ENCODE results near the gene MELK.

The MELK gene

DNA sequence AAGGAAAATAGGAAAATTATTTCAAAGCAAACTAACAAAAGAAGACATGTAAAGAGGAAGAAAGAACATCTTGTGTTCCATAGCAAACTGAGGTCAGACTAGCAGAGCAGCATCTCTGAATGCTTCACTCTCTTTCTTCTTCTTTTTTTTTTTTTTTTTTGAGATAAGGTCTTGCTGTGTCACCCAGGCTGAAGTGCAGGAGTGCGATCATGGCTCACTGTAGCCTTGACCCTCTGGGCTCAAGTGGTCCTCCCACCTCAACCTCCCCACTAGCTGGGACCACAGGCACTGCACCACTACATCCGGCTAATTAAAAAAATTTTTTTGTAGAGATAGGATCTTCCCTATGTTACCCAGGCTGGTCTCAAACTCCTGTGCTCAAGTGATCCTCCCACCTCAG is 36.6 kb downstream of the MELK start:
- no peak overlapping the region for H3K4me3 ChIP-seq
- no peak overlapping the region for H3K9ac ChIP-seq
- H3K9me3 ChIP-seq = no peaks in the 10 kb centered on the region
- peaks cover 94% of the 10 kb centered on the region for H3K36me3 ChIP-seq
- no peaks in the 10 kb centered on the region for H3K27me3 ChIP-seq
- no peak overlapping the region for H3K27ac ChIP-seq
- H4K20me1 ChIP-seq = no peaks in the 10 kb centered on the region
- H3K4me1 ChIP-seq = no peaks in the 10 kb centered on the region
- H3K4me2 ChIP-seq = no peak overlapping the region
- no peak for TF ChIP-seq Cebpa-rat (IDR thresholded peaks at IDR 0.05)

DNA sequence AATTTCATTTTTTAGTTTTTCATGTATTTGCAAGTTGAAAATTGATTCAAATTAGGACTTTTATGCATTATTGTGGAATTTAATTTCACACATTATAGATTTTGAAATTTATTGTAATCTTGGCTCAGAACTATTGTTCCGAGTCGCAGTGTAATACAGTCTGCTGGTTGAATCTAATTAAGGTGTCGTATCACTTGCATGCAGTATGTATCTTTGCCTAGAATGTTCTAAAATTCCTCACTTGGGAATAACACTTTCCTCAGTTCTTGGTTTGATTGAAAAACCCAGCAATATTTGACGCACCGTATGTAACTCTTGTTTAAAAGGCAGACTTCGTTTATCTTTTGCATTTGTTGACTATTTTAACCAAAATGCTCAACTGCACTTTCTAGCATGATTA is 49.4 kb downstream of the MELK start:
- H3K9me3 ChIP-seq = no peaks in the 10 kb centered on the region
- H3K27ac ChIP-seq = no peak overlapping the region
- no peaks in the 10 kb centered on the region for H4K20me1 ChIP-seq
- H3K27me3 ChIP-seq = no peaks in the 10 kb centered on the region
- H3K4me3 ChIP-seq = no peak overlapping the region
- no peak overlapping the region for H3K4me2 ChIP-seq
- TF ChIP-seq Cebpa-rat (IDR thresholded peaks at IDR 0.05) = no peak
- H3K36me3 ChIP-seq = peaks cover 69% of the 10 kb centered on the region
- H3K4me1 ChIP-seq = no peaks in the 10 kb centered on the region
- no peak overlapping the region for H3K9ac ChIP-seq

DNA sequence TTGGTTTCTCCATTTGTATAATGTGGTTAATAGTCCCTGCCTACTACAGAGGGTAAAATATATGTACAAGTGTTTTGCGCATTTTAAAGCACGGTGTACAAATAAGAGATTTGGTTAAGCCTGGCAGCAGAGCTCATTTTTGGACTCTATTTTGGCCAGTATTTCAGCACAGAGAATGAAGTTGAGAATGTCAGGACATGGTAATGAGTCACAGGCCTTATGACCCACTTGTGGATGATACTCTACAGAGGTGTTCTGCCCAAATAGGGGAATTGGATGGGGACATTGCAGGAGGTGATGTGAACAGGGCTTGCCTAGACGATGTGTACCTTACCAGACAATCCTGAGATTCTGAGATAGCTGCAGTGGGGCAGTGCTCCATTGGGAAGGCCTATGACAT is 50.6 kb downstream of the MELK start:
- Histone ChIP-seq H3K27ac (no peak overlapping the region), H3K9me3 (no peaks in the 10 kb centered on the region), H3K4me2 (no peak overlapping the region), H3K4me1 (no peaks in the 10 kb centered on the region), H4K20me1 (no peaks in the 10 kb centered on the region), H3K4me3 (no peak overlapping the region), H3K27me3 (no peaks in the 10 kb centered on the region), H3K9ac (no peak overlapping the region), H3K36me3 (peaks cover 69% of the 10 kb centered on the region)
- TF ChIP-seq Cebpa-rat (IDR thresholded peaks at IDR 0.05) = no peak

DNA sequence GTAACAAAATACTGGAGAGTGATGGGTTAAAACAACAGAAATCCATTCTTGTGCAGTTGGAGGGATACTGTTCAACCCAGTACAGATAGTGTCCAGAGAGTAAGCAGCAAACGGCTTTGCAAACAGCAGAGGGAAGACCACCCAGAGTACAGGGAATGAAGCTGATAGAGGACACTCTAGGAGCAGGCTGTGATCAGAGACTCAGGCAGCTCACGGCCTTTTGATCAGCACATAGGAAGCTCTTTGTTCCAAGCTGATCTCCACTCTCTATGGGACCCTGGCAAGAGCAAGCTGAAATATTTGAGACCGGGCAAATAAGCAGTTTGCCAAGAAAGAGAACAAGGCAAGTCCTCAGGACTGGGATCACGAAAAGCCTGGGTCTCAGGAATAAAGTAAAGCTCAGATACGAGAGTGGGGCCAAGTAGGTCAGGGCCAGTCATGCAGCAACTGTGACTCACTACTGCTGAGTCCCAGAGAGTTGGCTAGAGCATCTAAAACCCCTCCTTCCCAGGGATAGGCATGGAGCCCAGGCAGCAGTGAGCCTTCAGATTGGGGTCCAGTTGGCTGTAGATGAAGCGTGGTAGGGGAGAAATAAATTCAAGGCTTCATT is 52.4 kb downstream of the MELK start:
- peaks cover 73% of the 10 kb centered on the region for H3K36me3 ChIP-seq
- H3K4me1 ChIP-seq = no peaks in the 10 kb centered on the region
- H3K27me3 ChIP-seq = no peaks in the 10 kb centered on the region
- H4K20me1 ChIP-seq = no peaks in the 10 kb centered on the region
- H3K4me3 ChIP-seq = no peak overlapping the region
- TF ChIP-seq Cebpa-rat (IDR thresholded peaks at IDR 0.05) = no peak
- no peak overlapping the region for H3K27ac ChIP-seq
- no peak overlapping the region for H3K9ac ChIP-seq
- no peaks in the 10 kb centered on the region for H3K9me3 ChIP-seq
- H3K4me2 ChIP-seq = no peak overlapping the region

DNA sequence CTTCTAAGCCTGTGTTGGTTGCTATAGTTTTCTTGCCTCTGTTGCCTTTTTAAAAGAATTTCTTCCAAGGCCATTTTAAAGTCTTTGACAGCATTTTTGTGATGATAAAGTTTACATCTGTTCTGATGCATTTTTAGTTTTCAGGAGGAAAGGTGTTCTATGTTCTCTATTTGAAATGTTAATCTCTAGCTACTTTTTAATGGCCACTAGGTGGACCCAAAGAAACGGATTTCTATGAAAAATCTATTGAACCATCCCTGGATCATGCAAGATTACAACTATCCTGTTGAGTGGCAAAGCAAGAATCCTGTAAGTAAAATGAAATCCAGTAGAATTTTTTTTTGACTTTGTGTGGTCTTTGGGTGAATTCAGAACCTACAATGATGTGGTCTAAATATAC is 60.2 kb downstream of the MELK start:
- no peak for TF ChIP-seq Cebpa-rat (IDR thresholded peaks at IDR 0.05)
- Histone ChIP-seq H3K9ac (no peak overlapping the region), H3K9me3 (no peaks in the 10 kb centered on the region), H4K20me1 (no peaks in the 10 kb centered on the region; the same call in 1 of the 2 replicates), H3K27me3 (no peaks in the 10 kb centered on the region), H3K36me3 (peaks cover 81% of the 10 kb centered on the region), H3K4me3 (no peak overlapping the region), H3K4me2 (no peak overlapping the region), H3K27ac (no peak overlapping the region), H3K4me1 (no peaks in the 10 kb centered on the region)

DNA sequence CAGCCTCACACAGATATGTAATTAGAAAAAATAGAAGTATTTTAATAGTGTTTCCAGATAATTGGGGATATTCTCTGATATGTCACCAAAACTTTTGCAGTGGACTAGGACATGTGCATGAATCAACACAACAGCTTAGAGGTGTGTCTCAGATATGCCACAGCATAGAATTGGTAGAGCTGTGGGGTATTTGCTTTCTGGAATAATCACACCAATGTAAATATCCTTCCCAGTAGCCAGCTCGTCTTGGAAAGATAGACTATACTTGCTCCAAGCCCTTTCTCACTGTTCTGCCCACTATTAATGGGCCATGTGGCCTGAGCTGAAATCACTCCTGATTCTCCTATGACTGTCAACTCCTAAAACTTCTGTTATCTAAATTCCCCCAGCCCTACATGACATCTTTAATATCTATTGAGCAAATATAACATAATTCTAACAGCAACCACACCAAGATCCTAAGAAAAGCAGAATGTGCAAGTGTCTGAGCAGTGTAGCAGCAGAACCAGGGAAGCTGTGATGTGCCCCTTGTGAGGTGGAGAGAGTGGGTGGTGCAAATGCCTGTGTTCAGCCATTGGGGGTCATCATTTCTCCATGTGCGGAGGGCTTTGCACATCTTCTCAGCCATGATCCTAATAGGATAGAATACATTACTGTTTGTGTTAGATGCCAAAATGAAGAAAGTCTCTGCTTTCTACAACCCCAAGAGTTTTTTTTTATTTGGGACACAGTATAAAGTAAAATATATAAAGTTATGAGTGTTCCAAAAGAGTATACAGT is 65.0 kb downstream of the MELK start:
- no peak overlapping the region for H3K9ac ChIP-seq
- no peaks in the 10 kb centered on the region for H3K4me1 ChIP-seq
- no peak for TF ChIP-seq Cebpa-rat (IDR thresholded peaks at IDR 0.05)
- no peak overlapping the region for H3K27ac ChIP-seq
- no peaks in the 10 kb centered on the region for H3K27me3 ChIP-seq
- peaks cover 88% of the 10 kb centered on the region for H3K36me3 ChIP-seq
- no peaks in the 10 kb centered on the region for H4K20me1 ChIP-seq
- no peaks in the 10 kb centered on the region for H3K9me3 ChIP-seq
- no peak overlapping the region for H3K4me2 ChIP-seq
- H3K4me3 ChIP-seq = no peak overlapping the region

DNA sequence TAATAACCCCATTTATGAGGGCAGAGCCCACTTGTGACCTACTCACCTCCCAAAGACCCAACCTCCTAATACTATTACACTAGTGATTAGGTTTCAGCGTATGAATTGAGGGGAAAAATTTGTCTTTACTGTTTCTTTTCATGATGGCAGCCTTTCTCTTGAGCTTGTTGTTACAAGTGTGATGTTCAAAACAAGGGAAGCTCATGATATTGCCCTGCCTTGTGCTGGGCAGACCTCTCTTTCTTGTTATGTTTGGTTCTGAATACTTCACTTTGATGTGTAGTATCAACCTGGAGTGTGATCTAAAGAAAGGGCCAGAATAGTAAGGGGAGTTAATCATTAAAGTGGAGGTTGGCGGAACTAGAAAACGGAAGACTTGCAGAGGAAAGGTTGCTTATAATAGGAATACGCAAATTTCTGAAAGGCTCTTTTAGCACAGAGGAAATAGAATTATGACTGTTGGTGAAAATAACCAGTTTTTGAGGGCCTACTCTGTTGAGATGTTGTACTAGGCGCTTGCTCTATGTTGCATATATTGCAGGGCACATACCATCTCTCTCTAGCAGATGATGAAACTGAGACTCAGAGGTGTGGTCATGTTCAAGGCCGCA is 68.2 kb downstream of the MELK start:
- no peaks in the 10 kb centered on the region for H3K4me1 ChIP-seq
- no peak overlapping the region for H3K9ac ChIP-seq
- H3K4me2 ChIP-seq = no peak overlapping the region
- no peak overlapping the region for H3K27ac ChIP-seq
- peaks cover 85% of the 10 kb centered on the region for H3K36me3 ChIP-seq
- H3K4me3 ChIP-seq = no peak overlapping the region
- no peaks in the 10 kb centered on the region for H3K9me3 ChIP-seq
- H4K20me1 ChIP-seq = no peaks in the 10 kb centered on the region; the same call in 1 of the 2 replicates
- no peaks in the 10 kb centered on the region for H3K27me3 ChIP-seq
- TF ChIP-seq Cebpa-rat (IDR thresholded peaks at IDR 0.05) = no peak

DNA sequence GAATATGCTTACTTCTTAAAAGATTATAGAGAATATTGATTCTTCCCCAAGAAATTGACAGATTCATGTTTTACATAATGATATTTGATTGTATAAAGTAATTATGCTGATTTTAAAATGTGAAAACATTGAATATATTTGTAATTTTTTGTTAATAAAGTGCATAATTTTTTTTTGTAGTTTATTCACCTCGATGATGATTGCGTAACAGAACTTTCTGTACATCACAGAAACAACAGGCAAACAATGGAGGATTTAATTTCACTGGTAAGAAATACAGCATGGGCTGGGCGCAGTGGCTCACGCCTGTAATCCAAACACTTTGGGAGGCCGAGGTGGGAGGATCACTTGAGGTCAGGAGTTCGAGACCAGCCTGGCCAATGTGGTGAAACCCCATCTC is 70.1 kb downstream of the MELK start:
- H3K4me1 ChIP-seq = no peaks in the 10 kb centered on the region
- no peaks in the 10 kb centered on the region for H3K9me3 ChIP-seq
- peaks cover 88% of the 10 kb centered on the region for H3K36me3 ChIP-seq

DNA sequence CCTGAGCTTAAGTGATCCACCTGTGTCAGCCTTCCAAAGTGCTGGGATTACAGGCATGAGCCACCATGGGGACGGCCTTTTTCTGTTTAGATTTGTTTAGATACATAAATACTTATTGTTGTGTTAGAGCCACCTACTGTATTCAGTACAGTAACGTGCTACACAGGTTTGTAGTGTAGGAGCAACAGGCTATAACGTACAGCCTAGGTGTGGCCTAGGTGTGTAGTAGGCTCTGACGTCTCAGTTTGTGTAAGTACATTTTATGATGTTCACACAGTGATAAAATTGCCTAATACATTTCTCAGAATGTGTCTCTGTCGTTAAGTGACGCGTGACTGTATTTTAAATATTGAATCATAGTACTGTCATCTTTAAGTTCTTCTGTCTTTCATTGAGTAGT is 84.1 kb downstream of the MELK start:
- Histone ChIP-seq H4K20me1 (no peaks in the 10 kb centered on the region), H3K9ac (no peak overlapping the region), H3K27me3 (no peaks in the 10 kb centered on the region), H3K4me2 (no peak overlapping the region), H3K36me3 (peaks cover 86% of the 10 kb centered on the region), H3K9me3 (no peaks in the 10 kb centered on the region), H3K4me3 (no peak overlapping the region), H3K27ac (no peak overlapping the region), H3K4me1 (no peaks in the 10 kb centered on the region)
- no peak for TF ChIP-seq Cebpa-rat (IDR thresholded peaks at IDR 0.05)

More for the DNA sequence above, 70.1 kb downstream of the MELK start:
- Histone ChIP-seq H3K4me2 (no peak overlapping the region), H3K9ac (no peak overlapping the region), H3K4me3 (no peak overlapping the region), H3K27me3 (no peaks in the 10 kb centered on the region), H3K27ac (no peak overlapping the region), H4K20me1 (no peaks in the 10 kb centered on the region; the same call in 1 of the 2 replicates)
- peak; percentile 77; the same call in 1 of the 2 replicates for TF ChIP-seq Cebpa-rat (IDR thresholded peaks at IDR 0.05)

DNA sequence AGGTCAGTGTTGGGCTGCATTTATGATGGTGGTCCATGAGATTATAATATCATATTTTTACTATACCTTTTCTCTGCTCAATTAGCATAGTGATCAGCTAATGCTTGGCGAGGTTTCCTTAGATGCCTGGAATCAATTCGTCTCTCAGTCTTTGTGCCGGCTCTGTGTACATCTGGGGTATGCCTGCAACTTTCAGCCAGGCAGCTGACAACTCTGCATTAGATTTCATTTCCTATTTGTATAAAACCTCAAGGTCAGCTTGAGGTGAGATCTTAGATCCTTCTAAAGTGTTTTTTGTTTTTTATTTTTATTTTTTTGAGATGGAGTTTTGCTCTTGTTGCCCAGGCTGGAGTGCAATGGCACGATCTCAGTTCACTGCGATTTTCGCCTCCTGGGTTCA is 86.8 kb downstream of the MELK start:
- no peaks in the 10 kb centered on the region for H4K20me1 ChIP-seq
- no peak overlapping the region for H3K9ac ChIP-seq
- H3K4me3 ChIP-seq = no peak overlapping the region
- peaks cover 81% of the 10 kb centered on the region for H3K36me3 ChIP-seq
- H3K27ac ChIP-seq = no peak overlapping the region
- no peak for TF ChIP-seq Cebpa-rat (IDR thresholded peaks at IDR 0.05)
- H3K4me2 ChIP-seq = no peak overlapping the region
- no peaks in the 10 kb centered on the region for H3K27me3 ChIP-seq
- no peaks in the 10 kb centered on the region for H3K9me3 ChIP-seq
- H3K4me1 ChIP-seq = no peaks in the 10 kb centered on the region

Data from BLaER1 (cell line).